Mucosa of descending colon (tissue), 3 donors: ENCODE measurements around the gene SH3TC1. TPM values are rescaled to one million over a fixed set of nuclear protein-coding genes. Genes with fewer than 3 reads are reported as not detected.
A peak's percentile ranks its signal among the peaks of the same experiment; 100 is the strongest.

Source experiments
- ATAC-seq: fragments of 200-7000 bp; cut with Tn5 transposase; one replicate; pipeline ENCODE4 v1.9.1; 2020; ENCODE audit warnings: mild to moderate bottlenecking, moderate library complexity
- DNase-seq, 3 donors: peaks; one replicate each; pipeline ENCODE4 v3.0.0-alpha.2; 2020
- H3K36me3 ChIP-seq: fragments of 200-600 bp; one replicate; pipeline ENCODE4 v1.8.0; 2021; ENCODE audit warnings: low read depth, mild to moderate bottlenecking
- H3K4me1 ChIP-seq: fragments of 200-600 bp; one replicate; pipeline ENCODE4 v1.8.0; 2021; ENCODE audit warnings: low read depth, mild to moderate bottlenecking
- H3K4me3 ChIP-seq: fragments of 200-600 bp; one replicate; pipeline ENCODE4 v1.8.0; 2021; ENCODE audit warnings: mild to moderate bottlenecking
- H3K9me3 ChIP-seq: fragments of 200-600 bp; one replicate; pipeline ENCODE4 v1.8.0; 2021; ENCODE audit warnings: mild to moderate bottlenecking
- CTCF ChIP-seq: fragments of 200-600 bp; IDR thresholded peaks from one replicate; pipeline ENCODE4 v1.8.0; 2022; ENCODE audit warnings: antibody characterized with exemption, mild to moderate bottlenecking
- intact Hi-C, 2 donors: fragments of 100-400 bp; cut with DNase I in 1 of 2; cut with micrococcal nuclease in 1 of 2; formaldehyde crosslinking; loops; one replicate each; pipeline versions ENCODE4 v1.11.0 to v1.11.1; 2022; cut with DNase I, micrococcal nuclease
- total RNA-seq, 3 donors: library from RNA; stranded (reverse); fragmentation: NEBNext Ultra II Directional in 2 of 3; extraction: Animal tissue kit (Norgen Biotek cat#: 25700) in 2 of 3; gene quantifications; one replicate each; pipeline versions ENCODE4 v1.2.1 to v1.2.4, GENCODE V29; 2021 to 2023
- donor health status: DM: no; HTN: no; CAD: no; lungs with moderate emphysema.
- donor health status: DM: no; HTN: no; CAD: no.
- donor health status: DM: no; HTN: yes; CAD: no.

Gene SH3TC1
- total RNA-seq, 3 donors from 2014 or later = 10.3 to 13.6 (median 11.7) TPM

DNA sequence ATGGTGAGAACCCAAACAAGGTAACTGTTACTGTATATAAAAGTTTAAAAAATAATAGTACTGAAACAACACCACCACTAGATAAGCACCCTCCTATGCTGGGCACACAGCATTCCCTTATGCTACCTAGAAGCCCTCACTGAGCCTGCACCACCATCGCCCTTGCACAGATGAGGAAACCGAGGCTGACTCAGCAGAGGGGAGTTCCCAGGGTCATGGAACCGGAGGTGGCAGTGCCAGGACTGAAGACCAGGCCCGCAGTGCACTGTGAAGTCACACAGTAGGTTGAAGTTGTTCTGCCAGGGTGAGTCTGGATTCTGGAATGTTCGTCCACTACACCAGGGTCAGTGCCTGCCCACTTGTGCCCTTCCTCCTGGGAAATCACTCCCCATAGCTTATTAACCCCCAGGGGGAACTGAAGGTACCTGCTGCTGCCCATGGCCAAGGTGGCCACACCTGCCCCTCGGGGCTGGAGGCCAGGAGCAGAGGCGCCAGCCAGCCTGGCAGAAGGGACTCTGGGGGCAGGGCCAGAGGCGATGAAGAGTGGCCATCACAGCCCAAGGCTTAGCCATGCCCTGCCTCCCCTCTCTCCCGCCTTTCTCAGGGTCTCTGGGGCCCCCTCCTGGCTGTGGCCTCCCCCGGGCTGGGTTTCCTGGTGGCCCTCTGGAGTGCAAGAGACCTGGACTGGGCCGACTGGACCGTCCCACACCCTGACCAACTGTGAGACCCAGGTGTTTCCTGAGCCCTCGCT lies 25.4 kb upstream of the SH3TC1 start:
- H3K36me3 ChIP-seq = no peaks in the 10 kb centered on the region
- ATAC-seq = no peak
- no peak for TF ChIP-seq CTCF
- H3K9me3 ChIP-seq = peaks cover 1% of the 10 kb centered on the region
- H3K4me1 ChIP-seq = no peaks in the 10 kb centered on the region
- no peak for DNase-seq
- intact Hi-C loops = no loop called here
- H3K4me3 ChIP-seq = no peak overlapping the region

DNA sequence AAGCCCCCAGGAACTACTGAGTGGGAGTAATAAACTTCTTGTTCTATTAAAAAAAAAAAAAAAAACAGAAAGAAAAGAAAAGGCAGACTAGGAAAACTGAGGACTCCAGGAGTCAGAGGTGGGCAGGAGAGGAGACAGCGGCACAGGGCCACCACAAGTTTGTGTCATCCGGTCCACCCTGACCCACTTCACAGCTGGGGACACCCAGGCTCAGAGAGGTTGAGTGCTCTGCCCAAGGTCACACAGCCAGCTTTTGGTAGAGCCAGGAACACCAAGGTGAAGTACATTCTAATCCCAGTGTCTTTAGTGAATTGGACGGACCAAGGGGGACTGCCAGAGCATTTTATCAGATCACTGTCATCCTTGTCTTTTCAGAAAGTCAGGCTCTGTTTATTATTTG lies 24.1 kb upstream of the SH3TC1 start:
- TF ChIP-seq CTCF = no peak
- H3K36me3 ChIP-seq = no peaks in the 10 kb centered on the region
- intact Hi-C loops = no loop called here
- DNase-seq = no peak
- no peaks in the 10 kb centered on the region for H3K4me1 ChIP-seq
- ATAC-seq = no peak
- H3K9me3 ChIP-seq = no peaks in the 10 kb centered on the region
- no peak overlapping the region for H3K4me3 ChIP-seq

DNA sequence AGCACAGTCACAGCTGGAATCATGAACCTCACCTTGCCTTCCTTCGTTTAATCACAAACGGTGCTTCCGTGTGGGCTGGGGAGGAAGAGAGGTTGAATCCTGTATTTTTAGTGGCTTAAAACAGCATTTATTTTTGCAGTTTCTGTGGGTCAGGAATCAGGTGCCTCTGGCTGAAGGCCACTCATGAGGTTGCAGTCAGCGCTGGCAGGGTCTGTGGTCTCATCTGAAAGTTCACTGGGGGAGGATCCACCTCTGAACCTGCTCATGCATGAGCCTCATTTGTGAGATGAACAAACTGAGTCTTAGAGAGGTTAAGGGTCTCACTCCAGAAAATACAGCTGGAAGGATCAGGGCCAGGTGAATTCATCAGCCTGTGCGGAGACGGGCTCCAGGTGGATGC lies 23.4 kb upstream of the SH3TC1 start:
- TF ChIP-seq CTCF = no peak
- intact Hi-C loops = no loop called here
- Histone ChIP-seq H3K4me3 (no peak overlapping the region), H3K36me3 (no peaks in the 10 kb centered on the region), H3K4me1 (no peaks in the 10 kb centered on the region), H3K9me3 (no peaks in the 10 kb centered on the region)
- ATAC-seq = no peak
- DNase-seq = no peak

DNA sequence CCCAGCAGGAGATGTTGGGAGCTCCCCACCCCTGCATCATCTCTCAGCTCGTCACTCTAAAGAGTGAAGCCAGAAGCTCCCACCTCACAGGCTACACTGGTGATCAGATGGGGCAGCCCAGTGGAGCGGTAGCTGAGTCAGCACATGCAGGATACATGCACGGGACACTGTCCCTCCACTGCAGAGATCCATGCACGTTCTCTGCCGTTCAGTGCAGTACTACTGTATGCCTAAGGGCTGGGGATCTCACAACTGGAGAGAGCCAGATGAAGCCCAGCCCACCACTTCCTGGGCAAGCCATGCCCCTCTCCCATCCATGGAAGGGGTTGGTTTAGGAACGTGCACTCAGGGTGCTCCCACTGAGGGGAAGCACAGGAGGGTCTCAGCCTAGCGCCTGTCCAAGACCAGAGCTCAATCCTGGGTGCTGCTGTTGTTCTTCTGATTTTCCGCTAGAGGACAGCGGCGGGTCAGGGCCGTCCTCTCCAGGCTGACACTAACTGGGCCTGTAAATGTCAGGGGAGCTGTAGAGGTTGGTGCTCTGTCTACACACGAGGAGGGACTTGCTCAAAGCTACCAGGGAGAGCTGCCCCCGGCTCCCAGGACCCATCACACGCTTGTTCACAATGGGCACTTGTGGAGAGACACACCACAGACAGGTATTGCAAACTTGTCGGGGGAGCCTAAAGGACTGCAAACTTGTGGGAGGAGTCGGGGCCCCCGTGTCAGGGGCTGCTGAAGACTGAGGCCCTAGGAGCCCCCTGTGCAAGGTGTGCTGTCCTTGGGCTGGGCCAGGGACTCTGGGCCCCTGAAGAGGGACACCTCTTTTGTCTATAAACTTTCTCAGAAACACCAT lies 22.3 kb upstream of the SH3TC1 start:
- ATAC-seq (peak; percentile 77), DNase-seq (peak in 2 of 3 donors; percentile 49 to 65)
- no peaks in the 10 kb centered on the region for H3K36me3 ChIP-seq
- H3K9me3 ChIP-seq = no peaks in the 10 kb centered on the region
- no peak overlapping the region for H3K4me3 ChIP-seq
- TF ChIP-seq CTCF = peak; percentile 62
- intact Hi-C loops = no loop called here
- peaks cover 5% of the 10 kb centered on the region for H3K4me1 ChIP-seq

DNA sequence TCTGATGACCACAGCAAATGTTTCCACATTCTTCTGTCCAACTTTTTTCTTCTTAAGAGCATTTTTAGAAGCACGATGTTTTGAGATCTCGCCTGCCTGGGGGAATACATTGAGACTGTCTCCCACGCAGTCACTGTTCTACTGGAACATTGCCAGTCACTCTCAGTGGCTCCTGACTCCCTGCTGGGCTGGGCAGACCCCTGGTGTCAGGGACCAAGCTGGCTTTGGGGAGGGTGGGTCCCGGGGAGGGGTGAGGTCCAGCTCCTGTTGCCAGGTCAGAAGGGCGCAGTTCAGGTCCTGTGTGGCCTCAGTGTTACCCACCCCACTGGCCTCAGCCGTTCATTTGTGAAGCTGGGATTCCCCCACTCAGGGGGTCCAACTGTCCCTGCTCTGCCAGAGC lies 21.5 kb upstream of the SH3TC1 start:
- no peak overlapping the region for H3K4me3 ChIP-seq
- H3K9me3 ChIP-seq = no peaks in the 10 kb centered on the region
- DNase-seq = no peak
- H3K4me1 ChIP-seq = peaks cover 12% of the 10 kb centered on the region
- no peak for TF ChIP-seq CTCF
- no peak for ATAC-seq
- intact Hi-C loops = no loop called here
- no peaks in the 10 kb centered on the region for H3K36me3 ChIP-seq
